K562 (cell line): ENCODE results near the gene TLR8. TPM values are rescaled to one million over a fixed set of nuclear protein-coding genes. Genes with fewer than 3 reads are reported as not detected.

Experiments
- ERF ChIP-seq: fragments of 450-650 bp; formaldehyde crosslinking; IDR thresholded peaks from 2 replicates; pipeline ENCODE4 v1.4.0; 2020; ENCODE audit warnings: mild to moderate bottlenecking, mixed read lengths
- ID3 ChIP-seq, 2 experiments: fragments of 250-450 bp in 1 of 2; fragments of 450-650 bp in 1 of 2; sonication (Bioruptor Pico) in 1 of 2; IDR thresholded peaks; 2 replicates each; pipeline versions ENCODE4 v1.6.1 to v1.8.0; 2016 to 2021; ENCODE audit warnings: mild to moderate bottlenecking in 2 of 2, moderate library complexity in 2 of 2, missing compliant biosample characterization in 1 of 2, missing genetic modification characterization in 1 of 2
- RAD21 ChIP-seq, 2 experiments: fragments of 250-450 bp in 1 of 2; fragments of 450-650 bp in 1 of 2; sonication (Bioruptor Pico) in 1 of 2; formaldehyde crosslinking in 1 of 2; IDR thresholded peaks in 1 of 2; conservative IDR thresholded peaks in 1 of 2; 2 replicates each; pipeline versions ENCODE4 v1.4.0 to v1.8.0; 2020 to 2022; ENCODE audit warnings: mild to moderate bottlenecking in 2 of 2, moderate library complexity in 1 of 2
- RNF2 ChIP-seq: sonication (generic); IDR thresholded peaks from 2 replicates; pipeline ENCODE4 v1.6.1; 2016
- SETDB1 ChIP-seq: IDR thresholded peaks from one replicate; pipeline ENCODE4 v1.6.1; 2012; ENCODE audit warnings: low read length, control low read depth, inconsistent platforms
- SMAD4 ChIP-seq: fragments of 250-450 bp; sonication (Bioruptor Pico); conservative IDR thresholded peaks from 2 replicates; pipeline ENCODE4 v1.8.0; 2021; ENCODE audit warnings: inconsistent platforms, mild to moderate bottlenecking, moderate library complexity
- SMC3 ChIP-seq: conservative IDR thresholded peaks from 2 replicates; pipeline ENCODE4 v1.6.1; 2011; ENCODE audit warnings: low read depth, low read length, improper control_type of control experiment; ENCODE audit not compliant: insufficient read depth
- THAP7 ChIP-seq: fragments of 250-450 bp; sonication (Bioruptor Pico); IDR thresholded peaks from 2 replicates; pipeline ENCODE4 v1.5.0; 2021
- ZFP36 ChIP-seq: fragments of 150-350 bp; IDR thresholded peaks from 2 replicates; pipeline ENCODE4 v1.6.1; 2018; ENCODE audit warnings: low read length, low read depth; ENCODE audit not compliant: partially characterized antibody
- ZNF124 ChIP-seq: sonication (generic); formaldehyde crosslinking; IDR thresholded peaks from 2 replicates; pipeline ENCODE4 v1.8.1; 2022; ENCODE audit warnings: missing genetic modification reagents
- ZNF324 ChIP-seq: fragments of 250-450 bp; sonication (Bioruptor Pico); IDR thresholded peaks from 2 replicates; pipeline ENCODE4 v1.4.0; 2020; ENCODE audit warnings: mild to moderate bottlenecking
- ZNF449 ChIP-seq: fragments of 250-450 bp; sonication (Bioruptor Pico); IDR thresholded peaks from 2 replicates; pipeline ENCODE4 v1.8.0; 2022; ENCODE audit warnings: moderate library complexity, mild to moderate bottlenecking, inconsistent platforms
- polyA plus RNA-seq, 8 experiments: library from polyadenylated mRNA; depleted of rRNA in 4 of 8; stranded (reverse) in 5 of 8; unstranded in 3 of 8; fragments of >200 nt; fragmentation: Nextera tagmentation in 2 of 8; fragmentation: Illumina TruSeq in 1 of 8; extraction: Ambion mirVana in 2 of 8; extraction: Trizol in 1 of 8; gene quantifications; 2 replicates each; pipeline versions ENCODE4 v1.2.1 to v1.2.3, GENCODE V29; 2011 to 2014; ENCODE audit warnings: inconsistent platforms in 1 of 8, missing spikeins in 1 of 8
- total RNA-seq, 7 experiments: library from RNA; depleted of rRNA in 6 of 7; stranded (reverse); fragments of >200 nt in 6 of 7; fragmentation: Illumina TruSeq in 2 of 7; extraction: Trizol in 2 of 7; gene quantifications; 2 replicates each; pipeline versions ENCODE4 v1.2.1 to v1.2.3, GENCODE V29; 2011 to 2021; ENCODE audit warnings: low replicate concordance in 1 of 7
- TF ChIP-seq, protein P1 (sequence below), 2 experiments: fragments of 450-650 bp; formaldehyde crosslinking in 1 of 2; IDR thresholded peaks; 2 replicates each; pipeline versions ENCODE4 v1.4.0 to v1.6.1; 2014 to 2020; ENCODE audit warnings: mild to moderate bottlenecking in 2 of 2, borderline replicate concordance in 1 of 2, low read depth in 1 of 2

Gene TLR8
- total and polyA plus RNA-seq, 9 of the 15 experiments (the other 6 are each of a cell fraction or from before 2014, with no cell fraction given), result not detected

DNA sequence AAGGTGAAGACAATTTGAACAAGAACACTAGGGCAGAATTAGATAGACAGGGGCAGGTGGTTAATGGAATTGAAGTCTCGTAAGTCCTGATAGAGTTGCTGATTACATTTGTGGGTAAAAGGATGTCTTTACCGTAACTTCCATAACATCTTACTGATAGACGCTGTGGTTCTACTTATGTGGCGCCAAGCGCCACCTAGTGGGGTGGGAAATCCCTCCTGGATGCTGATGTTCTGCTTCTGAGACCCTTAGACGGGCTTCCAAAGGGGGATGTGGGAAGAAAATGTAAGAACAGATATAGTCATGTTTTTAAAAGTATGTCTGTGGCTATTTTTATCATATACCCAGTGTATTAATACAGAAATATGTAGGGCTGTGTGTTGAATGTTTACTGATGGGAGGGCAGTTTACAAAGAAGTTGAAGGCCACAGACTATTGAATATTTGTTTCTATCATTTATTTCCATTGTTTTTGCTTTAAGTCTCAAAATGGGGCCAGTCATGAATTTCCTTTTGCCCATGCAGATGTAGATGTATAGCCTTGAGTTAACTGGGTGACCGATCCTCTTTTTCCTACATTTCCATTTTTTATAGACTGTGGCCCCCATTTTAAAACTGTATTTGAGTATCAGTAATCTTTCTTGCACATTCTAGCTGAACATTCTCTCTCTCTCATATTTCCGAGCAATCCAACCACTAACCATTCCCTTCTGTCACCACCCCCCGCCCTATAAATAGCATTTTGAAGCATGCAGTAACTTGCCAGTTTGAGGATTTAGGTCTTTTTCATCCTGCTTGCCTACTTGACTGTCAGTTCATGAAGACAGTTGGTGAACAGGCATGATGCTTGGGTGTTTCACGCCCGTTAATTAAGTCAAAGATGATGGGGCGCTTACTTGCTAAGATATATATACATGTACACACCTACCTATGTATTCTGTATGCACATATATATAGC is 12.1 kb upstream of the TLR8 start (continued):
- TF ChIP-seq SMAD4 (CRISPR knock-in tag), result no peak
- no peak for TF ChIP-seq RNF2
- no peak for TF ChIP-seq ID3 (CRISPR knock-in tag; IDR thresholded peaks at IDR 0.05)
- TF ChIP-seq ID3 (tag; IDR thresholded peaks at IDR 0.05), result no peak
- TF ChIP-seq ZFP36, result no peak
- TF ChIP-seq ZNF124, result no peak
- TF ChIP-seq RAD21 (CRISPR knock-in tag; conservative IDR thresholded peaks at IDR 0.05 in 1 of 2, IDR thresholded peaks at IDR 0.05 in 1 of 2), result peak; percentile 29 to 57; a peak in 3 of 4 replicates
- TF ChIP-seq, protein P1, sequence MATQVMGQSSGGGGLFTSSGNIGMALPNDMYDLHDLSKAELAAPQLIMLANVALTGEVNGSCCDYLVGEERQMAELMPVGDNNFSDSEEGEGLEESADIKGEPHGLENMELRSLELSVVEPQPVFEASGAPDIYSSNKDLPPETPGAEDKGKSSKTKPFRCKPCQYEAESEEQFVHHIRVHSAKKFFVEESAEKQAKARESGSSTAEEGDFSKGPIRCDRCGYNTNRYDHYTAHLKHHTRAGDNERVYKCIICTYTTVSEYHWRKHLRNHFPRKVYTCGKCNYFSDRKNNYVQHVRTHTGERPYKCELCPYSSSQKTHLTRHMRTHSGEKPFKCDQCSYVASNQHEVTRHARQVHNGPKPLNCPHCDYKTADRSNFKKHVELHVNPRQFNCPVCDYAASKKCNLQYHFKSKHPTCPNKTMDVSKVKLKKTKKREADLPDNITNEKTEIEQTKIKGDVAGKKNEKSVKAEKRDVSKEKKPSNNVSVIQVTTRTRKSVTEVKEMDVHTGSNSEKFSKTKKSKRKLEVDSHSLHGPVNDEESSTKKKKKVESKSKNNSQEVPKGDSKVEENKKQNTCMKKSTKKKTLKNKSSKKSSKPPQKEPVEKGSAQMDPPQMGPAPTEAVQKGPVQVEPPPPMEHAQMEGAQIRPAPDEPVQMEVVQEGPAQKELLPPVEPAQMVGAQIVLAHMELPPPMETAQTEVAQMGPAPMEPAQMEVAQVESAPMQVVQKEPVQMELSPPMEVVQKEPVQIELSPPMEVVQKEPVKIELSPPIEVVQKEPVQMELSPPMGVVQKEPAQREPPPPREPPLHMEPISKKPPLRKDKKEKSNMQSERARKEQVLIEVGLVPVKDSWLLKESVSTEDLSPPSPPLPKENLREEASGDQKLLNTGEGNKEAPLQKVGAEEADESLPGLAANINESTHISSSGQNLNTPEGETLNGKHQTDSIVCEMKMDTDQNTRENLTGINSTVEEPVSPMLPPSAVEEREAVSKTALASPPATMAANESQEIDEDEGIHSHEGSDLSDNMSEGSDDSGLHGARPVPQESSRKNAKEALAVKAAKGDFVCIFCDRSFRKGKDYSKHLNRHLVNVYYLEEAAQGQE (IDR thresholded peaks at IDR 0.05; ENCODE audit: borderline replicate concordance), result peak; percentile 20; the same call in 1 of the 2 replicates
- TF ChIP-seq, protein P1 (CRISPR knock-in tag; IDR thresholded peaks at IDR 0.05; ENCODE audit: low read depth), result no peak
- TF ChIP-seq ZNF449 (CRISPR knock-in tag), result no peak
- no peak for TF ChIP-seq THAP7 (CRISPR knock-in tag)
- no peak for TF ChIP-seq ZNF324
- TF ChIP-seq SETDB1, result no peak
- TF ChIP-seq ERF (CRISPR knock-in tag), result no peak
- 0 out of 2 replicates have a peak, but pooled peaks have one; percentile 11 for TF ChIP-seq SMC3
